Skeletal muscle cell (primary cell): ENCODE data around the gene S100G.

Experiments
- DNase-seq: peaks from one replicate; pipeline ENCODE4 v3.0.0-alpha.2; 2010; ENCODE audit warnings: low read depth
- H3K4me3 ChIP-seq: 2 replicates; pipeline ENCODE4 v1.5.1; 2011; ENCODE audit warnings: low read depth, mild to moderate bottlenecking, control low read depth, low read length, moderate library complexity

The S100G gene

DNA sequence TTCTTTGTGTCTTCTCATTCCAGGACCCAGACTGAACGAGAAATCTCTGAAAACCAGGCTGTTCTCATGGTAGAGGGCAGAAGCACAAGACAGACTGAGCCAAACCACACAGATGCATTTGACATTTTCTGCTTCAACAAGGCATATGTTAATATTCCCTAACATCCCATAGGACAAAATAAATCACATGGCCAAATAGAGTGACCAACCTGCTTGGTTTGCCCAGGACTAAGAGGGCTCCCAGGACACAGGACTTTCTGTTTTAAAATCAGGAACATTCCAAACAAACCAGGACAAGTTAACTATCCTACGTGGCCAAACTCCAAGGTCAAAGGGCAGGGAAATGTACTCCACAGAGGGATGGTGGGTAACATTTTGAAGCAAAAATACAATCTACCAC is 50.8 kb downstream of the S100G start:
- H3K4me3 ChIP-seq: no peak overlapping the region
- no peak for DNase-seq

DNA sequence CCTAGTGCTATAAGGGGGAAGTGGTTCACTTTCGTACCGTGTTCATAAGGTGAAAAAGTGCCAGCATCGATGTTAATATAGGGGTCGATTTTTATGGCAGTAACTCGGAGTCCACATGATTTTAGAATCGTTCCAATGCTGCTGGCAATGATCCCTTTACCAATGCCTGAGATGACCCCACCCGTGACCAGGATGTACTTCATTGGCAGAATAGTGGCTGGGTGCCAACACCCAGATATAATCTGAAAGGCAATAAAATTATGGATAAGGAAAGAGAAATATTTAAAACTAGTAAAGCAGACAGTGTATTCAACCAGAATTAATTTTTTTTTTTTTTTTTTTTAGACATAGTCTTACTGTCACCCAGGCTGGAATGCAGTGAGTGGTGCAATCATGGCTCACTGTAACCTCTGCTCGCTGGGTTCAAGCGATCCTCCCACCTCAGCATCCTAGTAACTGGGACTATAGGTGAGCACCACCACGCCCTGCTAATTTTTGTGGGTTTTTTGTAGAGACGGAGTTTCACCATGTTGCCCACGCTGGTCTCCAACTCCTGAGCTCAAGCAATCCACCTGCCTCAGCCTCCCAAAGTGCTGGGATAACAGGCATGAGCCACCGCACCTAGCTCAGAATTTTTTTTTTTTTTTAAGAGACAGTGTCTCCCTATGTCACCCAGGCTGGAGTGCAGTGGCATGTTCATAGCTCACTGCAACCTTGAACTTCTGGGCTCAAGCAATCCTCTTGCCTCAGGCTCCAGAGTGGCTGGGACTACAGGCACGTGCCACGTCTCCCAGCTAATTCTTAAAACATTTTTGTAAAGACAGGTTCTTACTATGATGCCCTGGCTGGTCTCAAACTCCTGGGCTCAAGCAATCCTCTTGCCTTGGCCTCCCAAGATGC is 53.0 kb downstream of the S100G start:
- no peak for DNase-seq
- no peak overlapping the region for H3K4me3 ChIP-seq
